Effector memory CD4-positive, alpha-beta T cell (primary cell): ENCODE data around the gene PPP4R2.
"Not testable (repeated sequence)": the region's sequence is repeated elsewhere in the genome, so short reads cannot be mapped to it uniquely, and the experiment has no call there.

Source experiments
- DNase-seq, 3 donors: peaks; one replicate each; pipeline ENCODE4 v3.0.0-alpha.2; 2020
- H3K27ac ChIP-seq: 2 replicates; pipeline ENCODE4 v1.7.0; 2013; ENCODE audit warnings: mild to moderate bottlenecking, low read length, moderate library complexity; ENCODE audit not compliant: insufficient read depth, poor library complexity, severe bottlenecking
- H3K27me3 ChIP-seq: replicated peaks from 2 replicates; pipeline ENCODE4 v1.7.0; 2013; ENCODE audit warnings: mild to moderate bottlenecking, low read length; ENCODE audit not compliant: insufficient read depth, control insufficient read depth, poor library complexity, severe bottlenecking
- H3K36me3 ChIP-seq: 2 replicates; pipeline ENCODE4 v1.7.0; 2013; ENCODE audit warnings: mild to moderate bottlenecking, low read length, moderate library complexity; ENCODE audit not compliant: control insufficient read depth, insufficient read depth
- H3K4me1 ChIP-seq: 2 replicates; pipeline ENCODE4 v1.7.0; 2013; ENCODE audit warnings: low read length, mild to moderate bottlenecking; ENCODE audit not compliant: control insufficient read depth, insufficient read depth, poor library complexity, severe bottlenecking
- H3K4me3 ChIP-seq: 2 replicates; pipeline ENCODE4 v1.7.0; 2013; ENCODE audit warnings: low read length, low read depth, mild to moderate bottlenecking; ENCODE audit not compliant: insufficient read depth, poor library complexity, severe bottlenecking
- H3K9me3 ChIP-seq: 2 replicates; pipeline ENCODE4 v1.7.0; 2013; ENCODE audit warnings: mild to moderate bottlenecking, low read length, moderate library complexity; ENCODE audit not compliant: control insufficient read depth

Gene PPP4R2

GRCh38 chr3:73060302-73060723, 63.7 kb downstream of the PPP4R2 start:
- H3K4me1 ChIP-seq = peaks cover 4% of the 10 kb centered on the region
- no peak overlapping the region for H3K4me3 ChIP-seq
- no peak for DNase-seq
- H3K9me3 ChIP-seq = no peaks in the 10 kb centered on the region
- H3K27ac ChIP-seq = no peak overlapping the region
- H3K36me3 ChIP-seq = peaks cover 47% of the 10 kb centered on the region
- no peaks in the 10 kb centered on the region for H3K27me3 ChIP-seq

GRCh38 chr3:73061416-73061815, 64.8 kb downstream of the PPP4R2 start, which contains the start of gene EBLN2:
Gene EBLN2 (plus strand): TSS chr3:73061659. CDS start chr3:73062082, 423 bp downstream.
- H3K27ac ChIP-seq = no peak within 1 kb of the TSS
- H3K9me3 ChIP-seq = no peaks in the 10 kb centered on the region
- H3K4me3 ChIP-seq = no peak within 1 kb of the TSS
- peaks cover 51% of the 10 kb centered on the region for H3K36me3 ChIP-seq
- H3K27me3 ChIP-seq = no peaks in the 10 kb centered on the region
- DNase-seq = no peak
- H3K4me1 ChIP-seq = no peaks in the 10 kb centered on the region

GRCh38 chr3:73066243-73066642, 69.6 kb downstream of the PPP4R2 start:
- H3K27me3 ChIP-seq, DNase-seq, H3K9me3 ChIP-seq, H3K4me1 ChIP-seq, H3K4me3 ChIP-seq, H3K27ac ChIP-seq: not testable (repeated sequence)
- peaks cover 39% of the 10 kb centered on the region for H3K36me3 ChIP-seq

GRCh38 chr3:73068419-73068818, 71.8 kb downstream of the PPP4R2 start:
- H3K36me3 ChIP-seq = peaks cover 17% of the 10 kb centered on the region
- H3K9me3 ChIP-seq = no peaks in the 10 kb centered on the region
- H3K4me3 ChIP-seq = no peak overlapping the region
- no peaks in the 10 kb centered on the region for H3K4me1 ChIP-seq
- H3K27me3 ChIP-seq = no peaks in the 10 kb centered on the region
- H3K27ac ChIP-seq = no peak overlapping the region
- DNase-seq = no peak

GRCh38 chr3:73069187-73069586, 72.6 kb downstream of the PPP4R2 start:
- Histone ChIP-seq H3K4me3 (no peak overlapping the region), H3K36me3 (peaks cover 10% of the 10 kb centered on the region), H3K9me3 (no peaks in the 10 kb centered on the region), H3K4me1 (no peaks in the 10 kb centered on the region), H3K27ac (no peak overlapping the region), H3K27me3 (no peaks in the 10 kb centered on the region)
- DNase-seq = no peak

- Histone ChIP-seq H3K9me3 (no peaks in the 10 kb centered on the region), H3K36me3 (peaks cover 8% of the 10 kb centered on the region), H3K4me1 (no peaks in the 10 kb centered on the region), H3K4me3 (no peak overlapping the region), H3K27me3 (no peaks in the 10 kb centered on the region), H3K27ac (no peak overlapping the region)
- no peak for DNase-seq
These were observed 73.3 kb downstream of the PPP4R2 start for GRCh38 chr3:73069775-73070444.

- Histone ChIP-seq H3K27ac (no peak overlapping the region), H3K4me3 (no peak overlapping the region), H3K9me3 (no peaks in the 10 kb centered on the region)
These were observed 74.3 kb downstream of the PPP4R2 start for GRCh38 chr3:73070675-73071575.

GRCh38 chr3:73071952-73072351, 75.3 kb downstream of the PPP4R2 start:
- Histone ChIP-seq H3K27me3 (no peaks in the 10 kb centered on the region), H3K36me3 (no peaks in the 10 kb centered on the region), H3K4me1 (no peaks in the 10 kb centered on the region), H3K27ac (no peak overlapping the region), H3K9me3 (no peaks in the 10 kb centered on the region), H3K4me3 (no peak overlapping the region)
- DNase-seq = no peak

More at GRCh38 chr3:73070675-73071575, 74.3 kb downstream of the PPP4R2 start:
- Histone ChIP-seq H3K4me1 (no peaks in the 10 kb centered on the region), H3K36me3 (no peaks in the 10 kb centered on the region), H3K27me3 (no peaks in the 10 kb centered on the region)
- DNase-seq = no peak

GRCh38 chr3:73072634-73073033, 76.0 kb downstream of the PPP4R2 start:
- H3K9me3 ChIP-seq = no peaks in the 10 kb centered on the region
- no peaks in the 10 kb centered on the region for H3K4me1 ChIP-seq
- no peaks in the 10 kb centered on the region for H3K36me3 ChIP-seq
- H3K27me3 ChIP-seq = no peaks in the 10 kb centered on the region
- H3K27ac ChIP-seq = no peak overlapping the region
- DNase-seq = no peak
- no peak overlapping the region for H3K4me3 ChIP-seq

GRCh38 chr3:73073091-73073707, 76.6 kb downstream of the PPP4R2 start:
- Histone ChIP-seq H3K9me3 (no peaks in the 10 kb centered on the region), H3K27ac (no peak overlapping the region), H3K27me3 (no peaks in the 10 kb centered on the region), H3K4me1 (no peaks in the 10 kb centered on the region), H3K4me3 (no peak overlapping the region), H3K36me3 (no peaks in the 10 kb centered on the region)
- DNase-seq = no peak
